ENCODE measurements around the gene THEM4. TPM values are rescaled to one million over a fixed set of nuclear protein-coding genes. Genes with fewer than 3 reads are reported as not detected.
A peak's percentile ranks its signal among the peaks of the same experiment; 100 is the strongest.

THEM4 gene
- total RNA-seq, 1 experiment from 2014 or later, result 1.2 TPM

- Histone ChIP-seq H3K9me3 (ENCODE audit: low read depth, low read length, poor library complexity, severe bottlenecking) (no peaks in the 10 kb centered on the region), H3K36me3 (ENCODE audit: insufficient read depth, low read length, poor library complexity, severe bottlenecking) (no peaks in the 10 kb centered on the region), H3K27ac (ENCODE audit: low read depth, low read length, poor library complexity, severe bottlenecking) (no peak overlapping the region), H3K27me3 (replicated peaks; ENCODE audit: insufficient read depth, low read depth, low read length, poor library complexity) (no peaks in the 10 kb centered on the region), H3K4me1 (ENCODE audit: insufficient read depth, low read length, poor library complexity, severe bottlenecking) (no peaks in the 10 kb centered on the region), H3K4me3 (ENCODE audit: low read depth, low read length, poor library complexity, severe bottlenecking) (no peak overlapping the region)
- CTCF ChIA-PET, result no interaction called here
- POLR2A ChIA-PET (ENCODE audit: low non-redundant PET), result no interaction called here
- DNase-seq (ENCODE audit: low spot score), result no peak
- intact Hi-C loops (cut with micrococcal nuclease; ENCODE audit: unreplicated experiment), result no loop called here
- no TSS peak for BruUV-seq (replicated peaks)
- TF ChIP-seq CTCF (conservative IDR thresholded peaks at IDR 0.05; ENCODE audit: low read depth, low read length) (no peak), EZH2 (IDR thresholded peaks at IDR 0.05; ENCODE audit: borderline replicate concordance, low read depth, low read length, poor library complexity, severe bottlenecking) (no peak)
Measured at GRCh38 chr1:151914076-151914475, 4.8 kb upstream of the THEM4 start.

- intact Hi-C loops (cut with micrococcal nuclease; ENCODE audit: unreplicated experiment), result no loop called here
- no TSS peak for BruUV-seq (replicated peaks)
- TF ChIP-seq EZH2 (IDR thresholded peaks at IDR 0.05; ENCODE audit: borderline replicate concordance, low read depth, low read length, poor library complexity, severe bottlenecking) (no peak), CTCF (conservative IDR thresholded peaks at IDR 0.05; ENCODE audit: low read depth, low read length) (no peak)
- Histone ChIP-seq H3K27ac (ENCODE audit: low read depth, low read length, poor library complexity, severe bottlenecking) (no peak overlapping the region), H3K4me1 (ENCODE audit: insufficient read depth, low read length, poor library complexity, severe bottlenecking) (no peaks in the 10 kb centered on the region), H3K27me3 (replicated peaks; ENCODE audit: insufficient read depth, low read depth, low read length, poor library complexity) (no peaks in the 10 kb centered on the region), H3K36me3 (ENCODE audit: insufficient read depth, low read length, poor library complexity, severe bottlenecking) (no peaks in the 10 kb centered on the region), H3K9me3 (ENCODE audit: low read depth, low read length, poor library complexity, severe bottlenecking) (peaks cover 8% of the 10 kb centered on the region), H3K4me3 (ENCODE audit: low read depth, low read length, poor library complexity, severe bottlenecking) (no peak overlapping the region)
- POLR2A ChIA-PET (ENCODE audit: low non-redundant PET), result no interaction called here
- CTCF ChIA-PET, result no interaction called here
- DNase-seq (ENCODE audit: low spot score), result no peak
Measured at GRCh38 chr1:151912973-151913372, 3.7 kb upstream of the THEM4 start.

GRCh38 chr1:151908228-151908691, 1.1 kb downstream of the THEM4 start:
- Histone ChIP-seq H3K9me3 (ENCODE audit: low read depth, low read length, poor library complexity, severe bottlenecking) (peaks cover 16% of the 10 kb centered on the region), H3K36me3 (ENCODE audit: insufficient read depth, low read length, poor library complexity, severe bottlenecking) (no peaks in the 10 kb centered on the region), H3K4me3 (ENCODE audit: low read depth, low read length, poor library complexity, severe bottlenecking) (peak overlapping the region; percentile 41), H3K27me3 (replicated peaks; ENCODE audit: insufficient read depth, low read depth, low read length, poor library complexity) (no peaks in the 10 kb centered on the region), H3K27ac (ENCODE audit: low read depth, low read length, poor library complexity, severe bottlenecking) (no peak overlapping the region), H3K4me1 (ENCODE audit: insufficient read depth, low read length, poor library complexity, severe bottlenecking) (no peaks in the 10 kb centered on the region)
- intact Hi-C loops (cut with micrococcal nuclease; ENCODE audit: unreplicated experiment), result no loop called here
- CTCF ChIA-PET, result no interaction called here
- TF ChIP-seq EZH2 (IDR thresholded peaks at IDR 0.05; ENCODE audit: borderline replicate concordance, low read depth, low read length, poor library complexity, severe bottlenecking) (no peak), CTCF (conservative IDR thresholded peaks at IDR 0.05; ENCODE audit: low read depth, low read length) (no peak)
- POLR2A ChIA-PET (ENCODE audit: low non-redundant PET), result no interaction called here
- BruUV-seq (replicated peaks), result TSS peak; percentile 61
- no peak for DNase-seq (ENCODE audit: low spot score)

All from A673 (cell line).